Erythroblast (primary cell): Measurements from ENCODE around the gene PARP12.

Source experiments
- GATA1 ChIP-seq: IDR thresholded peaks from 2 replicates; pipeline ENCODE4 v1.6.1; 2011; ENCODE audit warnings: low read depth, mild to moderate bottlenecking, control low read depth, low read length, moderate library complexity
- POLR2A ChIP-seq: IDR thresholded peaks from 2 replicates; pipeline ENCODE4 v1.6.1; 2011; ENCODE audit warnings: mild to moderate bottlenecking, low read length

DNA sequence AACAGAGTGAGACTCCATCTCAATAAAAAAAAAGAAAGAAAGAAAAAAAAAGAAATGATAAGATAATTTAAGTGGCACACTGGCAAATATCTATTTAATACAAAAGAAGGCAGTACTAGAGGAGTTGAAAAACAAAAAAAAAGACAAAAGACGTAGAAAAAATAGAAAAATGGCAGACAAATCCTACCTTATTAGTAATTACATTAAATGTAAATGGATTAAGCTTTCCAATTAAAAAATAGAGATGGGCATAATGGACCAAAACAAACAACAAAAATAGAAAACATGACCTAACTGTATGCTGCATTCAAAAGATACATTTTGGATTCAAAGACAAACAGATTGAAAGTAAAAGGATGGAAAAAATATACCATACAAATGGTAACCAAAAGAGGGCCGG, 5.3 kb upstream of the PARP12 start:
- TF ChIP-seq POLR2A (no peak), GATA1 (no peak)
